Adipocyte (in vitro differentiated cells): ENCODE data around the gene SLC28A2.

ENCODE experiments used
- DNase-seq: peaks from one replicate; pipeline ENCODE4 v3.0.0-alpha.2; 2015; ENCODE audit warnings: low read depth
- H3K27me3 ChIP-seq: replicated peaks from 2 replicates; pipeline ENCODE4 v1.7.0; 2013; ENCODE audit warnings: mild to moderate bottlenecking, low read length, moderate library complexity; ENCODE audit not compliant: control insufficient read depth, insufficient read depth
- H3K36me3 ChIP-seq: 2 replicates; pipeline ENCODE4 v1.7.0; 2013; ENCODE audit warnings: low read length, mild to moderate bottlenecking, moderate library complexity; ENCODE audit not compliant: control insufficient read depth, insufficient read depth, severe bottlenecking
- H3K4me1 ChIP-seq: 2 replicates; pipeline ENCODE4 v1.7.0; 2013; ENCODE audit warnings: mild to moderate bottlenecking, low read length, moderate library complexity; ENCODE audit not compliant: control insufficient read depth, insufficient read depth
- H3K4me3 ChIP-seq: 2 replicates; pipeline ENCODE4 v1.7.0; 2013; ENCODE audit warnings: mild to moderate bottlenecking, low read length, moderate library complexity
- H3K9ac ChIP-seq: 2 replicates; pipeline ENCODE4 v1.7.0; 2013; ENCODE audit warnings: mild to moderate bottlenecking, low read length, moderate library complexity
- H3K9me3 ChIP-seq: 2 replicates; pipeline ENCODE4 v1.7.0; 2013; ENCODE audit warnings: mild to moderate bottlenecking, low read length, moderate library complexity; ENCODE audit not compliant: control insufficient read depth

The SLC28A2 gene

DNA sequence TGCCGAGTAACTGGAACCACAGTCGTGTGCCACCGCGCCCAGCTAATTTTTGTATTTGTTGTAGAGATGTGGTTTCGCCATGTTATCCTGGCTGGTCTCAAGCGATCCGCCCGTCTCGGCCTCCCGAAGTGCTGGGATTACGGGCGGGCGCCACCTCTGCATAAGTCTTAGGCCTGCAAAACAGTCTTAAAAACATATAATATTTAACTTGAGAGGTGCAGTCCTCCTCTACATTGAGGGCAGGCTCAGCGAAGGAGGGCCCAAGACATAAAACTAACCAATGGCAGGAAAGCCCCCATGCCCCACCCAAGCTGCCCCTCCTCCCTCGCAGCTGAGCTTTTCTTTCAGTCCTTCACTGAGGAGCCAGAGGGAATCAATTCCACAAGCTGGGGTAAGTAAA, at the start of gene SLC28A2:
TSS of gene SLC28A2 (plus strand) at position 347 of the 400 bp plus-strand sequence. CDS start 982 bp downstream, outside the sequence.
- no peak for DNase-seq
- Histone ChIP-seq H3K9me3 (no peaks in the 10 kb centered on the region), H3K4me3 (no peak within 1 kb of the TSS), H3K27me3 (no peaks in the 10 kb centered on the region), H3K4me1 (no peaks in the 10 kb centered on the region), H3K9ac (no peak within 1 kb of the TSS), H3K36me3 (no peaks in the 10 kb centered on the region)

GRCh38 chr15:45203182-45203581, 48.9 kb upstream of the SLC28A2 start:
- Histone ChIP-seq H3K9ac (no peak overlapping the region), H3K9me3 (no peaks in the 10 kb centered on the region), H3K4me1 (peaks cover 14% of the 10 kb centered on the region), H3K4me3 (no peak overlapping the region), H3K36me3 (no peaks in the 10 kb centered on the region), H3K27me3 (peaks cover 3% of the 10 kb centered on the region)
- no peak for DNase-seq

DNA sequence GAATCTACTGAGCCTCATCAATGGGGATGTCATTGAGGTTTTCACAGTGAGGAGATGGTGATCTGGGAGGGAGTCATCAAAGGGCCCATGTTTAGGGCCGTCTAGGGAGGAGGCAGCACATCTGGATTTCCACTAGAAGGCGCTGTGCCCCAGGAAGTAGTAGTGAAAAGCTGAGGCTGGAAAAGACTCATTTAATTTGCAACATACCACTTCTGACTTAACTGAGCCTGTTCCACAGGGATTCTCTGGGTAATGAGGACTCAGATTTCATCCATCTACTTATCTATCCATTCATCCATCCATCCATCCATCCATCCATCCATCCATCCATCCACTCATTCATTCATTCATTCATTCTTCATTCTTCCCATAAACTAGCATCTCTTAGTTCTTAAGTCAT, 46.8 kb upstream of the SLC28A2 start:
- DNase-seq = peak; percentile 59
- Histone ChIP-seq H3K36me3 (no peaks in the 10 kb centered on the region), H3K9ac (no peak overlapping the region), H3K27me3 (peaks cover 9% of the 10 kb centered on the region), H3K4me1 (peaks cover 6% of the 10 kb centered on the region), H3K9me3 (no peaks in the 10 kb centered on the region), H3K4me3 (no peak overlapping the region)

- peaks cover 14% of the 10 kb centered on the region for H3K27me3 ChIP-seq
- no peaks in the 10 kb centered on the region for H3K4me1 ChIP-seq
- no peak for DNase-seq
- H3K36me3 ChIP-seq = no peaks in the 10 kb centered on the region
- H3K9ac ChIP-seq = no peak overlapping the region
- H3K9me3 ChIP-seq = no peaks in the 10 kb centered on the region
- no peak overlapping the region for H3K4me3 ChIP-seq
Measured at GRCh38 chr15:45212493-45212892, 39.5 kb upstream of the SLC28A2 start.

DNA sequence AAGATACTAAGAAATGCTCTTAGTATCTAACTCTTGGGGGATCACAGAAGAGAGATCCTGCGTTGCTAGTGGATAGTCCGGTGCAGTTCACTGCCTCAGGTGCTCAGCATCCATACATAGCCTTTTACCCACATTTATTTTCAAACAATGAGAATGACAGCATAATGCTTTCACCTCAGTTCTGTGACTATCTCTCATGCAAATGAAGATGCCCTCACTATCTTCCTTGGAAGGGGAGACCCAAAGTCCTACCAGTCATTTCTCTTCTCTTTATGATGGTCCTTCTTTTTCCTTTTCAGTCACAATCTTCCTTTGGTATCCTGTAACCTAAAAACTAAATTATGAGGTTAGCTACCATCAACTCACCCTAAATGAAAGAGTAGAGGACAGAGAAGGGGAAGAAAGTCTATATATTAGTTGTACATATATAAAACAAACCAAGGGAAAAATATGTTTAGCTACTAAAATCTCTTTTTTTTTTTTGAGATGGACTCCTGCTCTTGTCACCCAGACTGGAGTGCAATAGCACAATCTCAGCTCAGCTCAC, 30.9 kb upstream of the SLC28A2 start:
- Histone ChIP-seq H3K9ac (no peak overlapping the region), H3K27me3 (peaks cover 22% of the 10 kb centered on the region), H3K9me3 (no peaks in the 10 kb centered on the region), H3K4me1 (no peaks in the 10 kb centered on the region), H3K36me3 (no peaks in the 10 kb centered on the region), H3K4me3 (no peak overlapping the region)
- no peak for DNase-seq

DNA sequence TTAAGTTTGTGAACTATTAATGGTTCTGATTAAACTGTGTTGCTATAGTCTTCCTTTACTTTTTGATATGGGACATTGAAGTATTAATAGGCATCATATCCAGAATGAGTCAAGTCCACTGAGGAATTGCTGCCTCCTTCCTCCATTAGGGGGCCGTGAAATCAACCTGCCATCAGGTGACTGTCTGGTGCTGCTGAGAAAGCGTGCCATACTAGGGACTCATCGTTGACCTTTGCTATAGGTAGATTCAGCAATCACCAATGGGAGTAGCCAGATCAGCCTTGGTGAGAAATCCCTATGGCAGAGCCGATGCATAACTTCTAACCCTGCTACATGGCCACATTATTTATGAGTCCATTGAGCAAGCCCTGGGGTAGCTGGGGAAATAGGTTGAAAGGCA, 30.1 kb upstream of the SLC28A2 start:
- Histone ChIP-seq H3K9me3 (no peaks in the 10 kb centered on the region), H3K9ac (no peak overlapping the region), H3K27me3 (peaks cover 22% of the 10 kb centered on the region), H3K4me1 (no peaks in the 10 kb centered on the region), H3K4me3 (no peak overlapping the region), H3K36me3 (no peaks in the 10 kb centered on the region)
- DNase-seq = no peak

GRCh38 chr15:45224621-45225217, 27.3 kb upstream of the SLC28A2 start:
- no peak for DNase-seq
- H3K27me3 ChIP-seq = peaks cover 19% of the 10 kb centered on the region
- H3K4me1 ChIP-seq = no peaks in the 10 kb centered on the region
- H3K9me3 ChIP-seq = no peaks in the 10 kb centered on the region
- no peaks in the 10 kb centered on the region for H3K36me3 ChIP-seq
- H3K9ac ChIP-seq = no peak overlapping the region
- no peak overlapping the region for H3K4me3 ChIP-seq

DNA sequence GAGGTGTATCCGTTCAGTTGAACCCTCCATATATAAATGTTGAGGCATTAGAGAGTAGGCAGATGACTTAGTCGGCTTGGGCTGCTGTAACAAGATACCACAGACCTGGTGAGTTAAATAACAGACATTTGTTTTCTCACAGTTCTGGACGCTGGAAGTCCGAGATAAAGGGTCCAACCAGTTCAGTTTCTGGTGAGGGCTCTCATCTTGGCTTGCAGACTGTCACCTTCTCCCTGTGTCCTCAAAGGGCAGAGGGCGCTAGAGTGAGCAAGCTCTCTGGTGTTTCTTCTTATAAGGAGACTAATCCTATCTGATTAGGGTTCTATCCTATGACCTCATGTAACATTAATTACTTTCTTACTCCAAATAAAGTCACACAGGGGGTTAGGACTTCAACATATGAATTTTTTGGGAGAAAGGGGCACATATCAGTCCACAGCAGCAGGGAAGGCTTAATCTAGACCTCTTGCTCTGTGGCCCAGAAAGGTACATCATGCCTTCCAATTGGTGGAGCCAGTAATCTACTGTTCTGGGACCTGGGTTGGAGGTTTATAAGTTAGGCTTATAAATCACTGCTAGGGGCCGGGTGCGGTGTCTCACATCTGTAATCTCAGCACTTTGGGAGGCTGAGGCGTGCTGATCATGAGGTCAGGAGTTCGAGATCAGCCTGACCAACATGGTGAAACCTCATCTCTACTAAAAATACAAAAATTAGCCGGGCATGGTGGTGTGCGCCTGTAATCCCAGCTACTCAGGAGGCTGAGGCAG, 26.3 kb upstream of the SLC28A2 start:
- Histone ChIP-seq H3K4me1 (no peaks in the 10 kb centered on the region), H3K9me3 (no peaks in the 10 kb centered on the region), H3K36me3 (no peaks in the 10 kb centered on the region), H3K4me3 (no peak overlapping the region), H3K9ac (no peak overlapping the region), H3K27me3 (peaks cover 19% of the 10 kb centered on the region)
- DNase-seq = no peak

- H3K4me1 ChIP-seq = no peaks in the 10 kb centered on the region
- no peak for DNase-seq
- H3K36me3 ChIP-seq = no peaks in the 10 kb centered on the region
- H3K9ac ChIP-seq = no peak overlapping the region
- peaks cover 13% of the 10 kb centered on the region for H3K9me3 ChIP-seq
- no peak overlapping the region for H3K4me3 ChIP-seq
- peaks cover 7% of the 10 kb centered on the region for H3K27me3 ChIP-seq
Measured at GRCh38 chr15:45228931-45229330, 23.1 kb upstream of the SLC28A2 start.

GRCh38 chr15:45230245-45230965, 21.6 kb upstream of the SLC28A2 start:
- H3K4me1 ChIP-seq = no peaks in the 10 kb centered on the region
- no peaks in the 10 kb centered on the region for H3K36me3 ChIP-seq
- no peak overlapping the region for H3K9ac ChIP-seq
- H3K4me3 ChIP-seq = no peak overlapping the region
- H3K27me3 ChIP-seq = no peaks in the 10 kb centered on the region
- H3K9me3 ChIP-seq = peaks cover 26% of the 10 kb centered on the region
- DNase-seq = no peak

- no peaks in the 10 kb centered on the region for H3K4me1 ChIP-seq
- H3K9ac ChIP-seq = no peak overlapping the region
- no peak for DNase-seq
- H3K27me3 ChIP-seq = no peaks in the 10 kb centered on the region
- peaks cover 33% of the 10 kb centered on the region for H3K9me3 ChIP-seq
- H3K36me3 ChIP-seq = no peaks in the 10 kb centered on the region
- H3K4me3 ChIP-seq = no peak overlapping the region
Measured at GRCh38 chr15:45231132-45231531, 20.9 kb upstream of the SLC28A2 start.
